ENCODE data around the gene SLC35F3.

SLC35F3 gene

GRCh38 chr1:234276151-234276788, 371.8 kb downstream of the SLC35F3 start:
- no peak for DNase-seq (ENCODE audit: low read depth)
- no peak for TF ChIP-seq CTCF (IDR thresholded peaks at IDR 0.05; ENCODE audit: insufficient read depth, low read depth, low read length, missing control alignments)
- no peak overlapping the region for H3K4me3 ChIP-seq (ENCODE audit: low read depth, low read length)

GRCh38 chr1:234277161-234277868, 372.8 kb downstream of the SLC35F3 start:
- no peak for TF ChIP-seq CTCF (IDR thresholded peaks at IDR 0.05; ENCODE audit: insufficient read depth, low read depth, low read length, missing control alignments)
- no peak overlapping the region for H3K4me3 ChIP-seq (ENCODE audit: low read depth, low read length)
- no peak for DNase-seq (ENCODE audit: low read depth)

GRCh38 chr1:234279021-234279420, 374.5 kb downstream of the SLC35F3 start:
- no peak for DNase-seq (ENCODE audit: low read depth)
- no peak for TF ChIP-seq CTCF (IDR thresholded peaks at IDR 0.05; ENCODE audit: insufficient read depth, low read depth, low read length, missing control alignments)
- no peak overlapping the region for H3K4me3 ChIP-seq (ENCODE audit: low read depth, low read length)

- H3K4me3 ChIP-seq (ENCODE audit: low read depth, low read length), result no peak overlapping the region
- DNase-seq (ENCODE audit: low read depth), result no peak
- no peak for TF ChIP-seq CTCF (IDR thresholded peaks at IDR 0.05; ENCODE audit: insufficient read depth, low read depth, low read length, missing control alignments)
These were observed 376.0 kb downstream of the SLC35F3 start for GRCh38 chr1:234280500-234280899.

GRCh38 chr1:234281826-234282489, 377.5 kb downstream of the SLC35F3 start:
- TF ChIP-seq CTCF (IDR thresholded peaks at IDR 0.05; ENCODE audit: insufficient read depth, low read depth, low read length, missing control alignments), result no peak
- no peak for DNase-seq (ENCODE audit: low read depth)
- H3K4me3 ChIP-seq (ENCODE audit: low read depth, low read length), result no peak overlapping the region

- H3K4me3 ChIP-seq (ENCODE audit: low read depth, low read length), result no peak overlapping the region
- TF ChIP-seq CTCF (IDR thresholded peaks at IDR 0.05; ENCODE audit: insufficient read depth, low read depth, low read length, missing control alignments), result no peak
- no peak for DNase-seq (ENCODE audit: low read depth)
These were observed 381.7 kb downstream of the SLC35F3 start for GRCh38 chr1:234286206-234286605.

Data from GM12865 (cell line).